Type B pancreatic cell (in vitro differentiated cells): Measurements from ENCODE around the gene BFSP1. TPM values are rescaled to one million over a fixed set of nuclear protein-coding genes. Genes with fewer than 3 reads are reported as not detected.

ENCODE experiments used
- DNase-seq: peaks from one replicate; pipeline ENCODE4 v3.0.0; 2021; ENCODE audit warnings: mixed read lengths; ENCODE audit not compliant: unreplicated experiment; ENCODE audit errors: extremely low spot score
- H3K27ac Mint-ChIP-seq: 2 replicates; pipeline ENCODE4 v1.8.0; 2021; ENCODE audit warnings: mild to moderate bottlenecking, mixed read lengths
- H3K27me3 Mint-ChIP-seq: 2 replicates; pipeline ENCODE4 v1.8.0; 2021; ENCODE audit warnings: mixed read lengths
- H3K36me3 Mint-ChIP-seq: 2 replicates; pipeline ENCODE4 v1.8.0; 2021; ENCODE audit warnings: mixed read lengths
- H3K4me1 Mint-ChIP-seq: one replicate; pipeline ENCODE4 v1.8.0; 2021; ENCODE audit warnings: mixed read lengths; ENCODE audit not compliant: unreplicated experiment
- H3K4me3 Mint-ChIP-seq: 2 replicates; pipeline ENCODE4 v1.8.0; 2021; ENCODE audit warnings: mild to moderate bottlenecking, mixed read lengths
- H3K9me3 Mint-ChIP-seq: 2 replicates; pipeline ENCODE4 v1.8.0; 2021; ENCODE audit warnings: mixed read lengths
- CTCF ChIP-seq: fragments of 200-600 bp; sonication (generic); conservative IDR thresholded peaks from 2 replicates; pipeline ENCODE4 v1.5.0; 2021; ENCODE audit warnings: antibody characterized with exemption, mild to moderate bottlenecking
- total RNA-seq: library from RNA; stranded (reverse); gene quantifications from 2 replicates; pipeline ENCODE4 v1.2.1, GENCODE V29; 2021; ENCODE audit warnings: low replicate concordance

Gene BFSP1
- total RNA-seq, 1 donor from 2014 or later = 1.9 TPM

DNA sequence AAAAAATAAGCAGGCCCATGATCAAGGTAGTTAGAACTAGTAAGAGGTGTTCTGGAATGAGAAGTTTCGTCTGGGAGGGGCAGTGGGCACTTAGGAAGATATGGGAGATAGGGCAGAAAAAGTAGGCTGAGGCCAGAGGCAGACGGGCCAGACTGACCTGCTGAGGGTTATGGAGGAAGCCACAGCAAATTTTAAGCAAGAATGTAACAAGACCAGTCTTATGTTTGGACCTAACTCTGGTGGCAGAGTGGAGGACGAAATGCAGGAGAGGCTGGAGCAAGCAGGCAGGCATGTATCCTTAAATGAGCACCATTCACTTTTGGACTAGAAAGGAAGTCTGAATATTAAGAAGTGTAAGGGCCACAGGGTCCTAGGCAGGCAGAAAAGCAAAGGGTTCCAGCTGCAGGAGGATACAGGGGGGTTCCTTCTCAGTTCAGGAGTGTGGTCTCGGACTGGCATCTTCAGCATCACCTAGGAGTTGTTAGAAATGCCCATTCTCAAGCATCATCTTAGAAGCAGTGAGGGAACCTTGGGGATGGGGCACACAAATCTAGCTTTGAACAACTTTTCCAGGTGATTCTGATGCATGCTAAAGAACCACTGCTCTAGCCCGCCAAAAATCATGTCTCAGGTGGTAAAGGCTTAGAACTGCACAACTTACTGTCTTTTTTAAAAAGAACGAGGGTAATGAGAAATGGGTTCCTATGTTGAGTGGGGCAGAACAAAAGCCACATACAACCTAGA lies 37.0 kb upstream of the BFSP1 start:
- Mint-ChIP-seq H3K27ac (peak overlapping the region; percentile 87), H3K4me1 (peaks cover 33% of the 10 kb centered on the region), H3K9me3 (no peaks in the 10 kb centered on the region), H3K36me3 (no peaks in the 10 kb centered on the region), H3K4me3 (peak overlapping the region; percentile 92), H3K27me3 (no peaks in the 10 kb centered on the region)
- no peak for TF ChIP-seq CTCF
- DNase-seq = no peak

DNA sequence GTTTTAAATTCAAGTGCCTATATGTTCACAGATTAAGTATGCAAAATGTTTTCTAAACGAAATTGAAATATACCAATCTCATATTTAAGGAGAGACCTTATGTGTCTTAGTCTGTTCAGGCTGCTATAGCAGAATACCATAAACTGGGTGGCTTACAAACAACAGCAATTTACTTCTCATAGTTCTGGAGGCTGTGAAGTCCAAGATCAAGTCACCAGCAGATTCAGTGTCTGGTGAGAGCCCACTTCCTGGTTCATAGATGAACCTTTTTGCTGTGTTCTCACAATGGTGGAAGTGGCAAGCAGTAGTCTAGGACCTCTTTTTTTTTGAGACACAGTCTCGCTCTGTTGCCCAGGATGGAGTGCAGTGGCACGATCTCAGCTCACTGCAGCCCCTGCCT lies 35.2 kb upstream of the BFSP1 start:
- Mint-ChIP-seq H3K27me3 (no peaks in the 10 kb centered on the region), H3K4me1 (peaks cover 16% of the 10 kb centered on the region), H3K36me3 (no peaks in the 10 kb centered on the region), H3K4me3 (no peak overlapping the region), H3K27ac (peak overlapping the region; percentile 8), H3K9me3 (no peaks in the 10 kb centered on the region)
- TF ChIP-seq CTCF = no peak
- no peak for DNase-seq

DNA sequence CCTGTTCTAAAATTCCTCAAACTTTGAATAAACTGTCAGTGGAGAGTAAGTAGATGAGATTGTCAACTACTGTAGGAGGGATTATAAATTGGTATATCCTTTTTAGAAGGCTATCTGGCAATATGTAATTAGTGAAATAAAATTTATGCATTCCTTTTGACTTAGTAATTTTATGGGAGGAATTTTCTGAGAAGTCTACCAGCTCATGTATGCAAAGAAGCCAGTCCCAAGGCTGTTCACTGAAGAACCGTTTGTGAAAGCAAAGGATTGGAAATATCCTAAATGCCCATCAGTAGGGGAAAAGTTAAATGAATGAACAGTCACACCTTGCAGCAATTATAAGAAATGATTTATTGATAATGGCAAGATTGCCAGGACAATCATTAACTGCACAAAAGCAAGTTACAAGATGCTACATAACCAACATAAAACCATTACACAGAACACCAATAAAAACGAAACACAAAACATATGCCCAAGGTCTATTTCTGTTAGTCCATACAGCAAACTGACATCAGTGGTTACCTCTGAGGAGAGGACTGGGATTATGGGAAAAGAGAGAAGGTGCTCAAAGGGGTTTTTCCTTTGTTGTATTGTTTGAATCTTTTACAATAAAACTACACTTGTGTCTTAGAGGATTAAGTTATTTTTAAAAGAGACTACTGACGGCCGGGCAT lies 34.1 kb upstream of the BFSP1 start:
- Mint-ChIP-seq H3K4me1 (peaks cover 17% of the 10 kb centered on the region), H3K4me3 (peak overlapping the region; percentile 8), H3K9me3 (no peaks in the 10 kb centered on the region), H3K27ac (peak overlapping the region; percentile 60), H3K36me3 (no peaks in the 10 kb centered on the region), H3K27me3 (no peaks in the 10 kb centered on the region)
- TF ChIP-seq CTCF = no peak
- DNase-seq = no peak

DNA sequence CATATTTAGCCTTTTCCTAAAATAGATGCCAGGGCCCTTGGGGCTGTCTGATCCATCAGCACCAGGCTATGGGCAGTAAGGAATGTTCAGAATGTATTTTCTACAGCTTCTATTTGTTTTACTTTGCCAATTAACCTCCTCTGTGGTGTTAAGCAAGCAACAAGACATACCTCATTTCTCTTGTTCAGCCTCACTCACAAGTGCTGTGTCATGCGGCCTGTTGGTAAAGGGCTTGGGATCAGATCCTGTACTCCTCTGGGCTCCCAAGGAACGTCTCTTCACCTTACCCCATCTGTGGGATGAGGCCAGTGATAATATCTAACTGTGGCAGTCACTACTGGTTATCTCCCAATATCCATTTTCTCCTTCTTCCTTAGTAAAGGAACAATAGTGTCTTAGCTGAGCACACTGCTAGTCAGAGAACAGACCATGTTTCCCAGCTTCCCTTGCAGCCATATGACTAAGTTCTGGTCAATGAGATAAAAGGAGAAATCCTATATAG lies 31.7 kb upstream of the BFSP1 start:
- Mint-ChIP-seq H3K36me3 (no peaks in the 10 kb centered on the region), H3K9me3 (no peaks in the 10 kb centered on the region), H3K4me1 (peaks cover 23% of the 10 kb centered on the region), H3K4me3 (no peak overlapping the region), H3K27me3 (no peaks in the 10 kb centered on the region), H3K27ac (peak overlapping the region; percentile 30)
- DNase-seq = no peak
- no peak for TF ChIP-seq CTCF

GRCh38 chr20:17560344-17561074 lies 29.3 kb upstream of the BFSP1 start:
- peaks cover 28% of the 10 kb centered on the region for H3K4me1 Mint-ChIP-seq
- no peaks in the 10 kb centered on the region for H3K27me3 Mint-ChIP-seq
- H3K9me3 Mint-ChIP-seq = no peaks in the 10 kb centered on the region
- no peak for TF ChIP-seq CTCF
- no peak overlapping the region for H3K4me3 Mint-ChIP-seq
- peak overlapping the region; percentile 12 for H3K27ac Mint-ChIP-seq
- no peaks in the 10 kb centered on the region for H3K36me3 Mint-ChIP-seq
- DNase-seq = no peak
